HEK293 (cell line): ENCODE data around the gene ACTN4.

Source experiments
- GLI4 ChIP-seq: fragments of 450-650 bp; formaldehyde crosslinking; IDR thresholded peaks from 2 replicates; pipeline ENCODE4 v1.5.1; 2016; ENCODE audit warnings: missing biosample characterization, missing genetic modification characterization
- KLF16 ChIP-seq: fragments of 450-650 bp; formaldehyde crosslinking; IDR thresholded peaks from 2 replicates; pipeline ENCODE4 v1.5.1; 2017; ENCODE audit warnings: missing biosample characterization, missing genetic modification characterization
- MEIS1 ChIP-seq: sonication (generic); formaldehyde crosslinking; IDR thresholded peaks from 2 replicates; pipeline ENCODE4 v1.8.1; 2022; ENCODE audit warnings: missing genetic modification reagents, mild to moderate bottlenecking, borderline replicate concordance
- MZF1 ChIP-seq: fragments of 450-650 bp; formaldehyde crosslinking; IDR thresholded peaks from 2 replicates; pipeline ENCODE4 v1.5.1; 2017; ENCODE audit warnings: missing biosample characterization, missing genetic modification characterization, borderline replicate concordance
- PRDM1 ChIP-seq: fragments of 450-650 bp; formaldehyde crosslinking; IDR thresholded peaks from 2 replicates; pipeline ENCODE4; 2016; ENCODE audit warnings: missing biosample characterization, missing genetic modification characterization
- REST ChIP-seq: fragments of 450-650 bp; formaldehyde crosslinking; IDR thresholded peaks from 2 replicates; pipeline ENCODE4 v1.5.1; 2016; ENCODE audit warnings: missing biosample characterization, missing genetic modification characterization
- SCRT2 ChIP-seq: fragments of 450-650 bp; formaldehyde crosslinking; IDR thresholded peaks from 2 replicates; pipeline ENCODE4 v1.5.1; 2016; ENCODE audit warnings: missing biosample characterization, missing genetic modification characterization
- SETDB1 ChIP-seq: IDR thresholded peaks from one replicate; pipeline ENCODE4 v1.6.1; 2017; ENCODE audit warnings: mild to moderate bottlenecking, low read length, moderate library complexity, mixed read lengths; ENCODE audit not compliant: insufficient read length
- ZBTB26 ChIP-seq: fragments of 450-650 bp; formaldehyde crosslinking; optimal IDR thresholded peaks from 2 replicates; pipeline ENCODE3; 2016; ENCODE audit warnings: missing biosample characterization, mild to moderate bottlenecking, missing genetic modification characterization
- ZIC2 ChIP-seq: fragments of 450-650 bp; formaldehyde crosslinking; IDR thresholded peaks from 2 replicates; pipeline ENCODE4 v1.5.1; 2016; ENCODE audit warnings: missing biosample characterization, missing genetic modification characterization
- ZNF175 ChIP-seq: fragments of 450-650 bp; formaldehyde crosslinking; IDR thresholded peaks from 2 replicates; pipeline ENCODE4 v1.5.1; 2016; ENCODE audit warnings: missing biosample characterization, missing genetic modification characterization
- ZNF18 ChIP-seq: fragments of 450-650 bp; formaldehyde crosslinking; IDR thresholded peaks from 2 replicates; pipeline ENCODE4 v1.5.1; 2016; ENCODE audit warnings: missing biosample characterization, missing genetic modification characterization
- ZNF184 ChIP-seq: fragments of 450-650 bp; IDR thresholded peaks from 2 replicates; pipeline ENCODE4 v1.5.1; 2018; ENCODE audit warnings: missing biosample characterization, mild to moderate bottlenecking, missing genetic modification characterization
- ZNF248 ChIP-seq: fragments of 450-650 bp; formaldehyde crosslinking; IDR thresholded peaks from 2 replicates; pipeline ENCODE4 v1.5.1; 2017; ENCODE audit warnings: missing biosample characterization, missing genetic modification characterization
- ZNF341 ChIP-seq: fragments of 450-650 bp; formaldehyde crosslinking; IDR thresholded peaks from 2 replicates; pipeline ENCODE4; 2016; ENCODE audit warnings: low read depth, missing biosample characterization, missing genetic modification characterization
- ZNF398 ChIP-seq: fragments of 450-650 bp; formaldehyde crosslinking; IDR thresholded peaks from 2 replicates; pipeline ENCODE4 v1.5.1; 2017; ENCODE audit warnings: missing biosample characterization, missing genetic modification characterization
- ZNF423 ChIP-seq: fragments of 450-650 bp; formaldehyde crosslinking; IDR thresholded peaks from 2 replicates; pipeline ENCODE4 v1.5.1; 2016; ENCODE audit warnings: missing biosample characterization, missing genetic modification characterization
- ZNF518A ChIP-seq: fragments of 450-650 bp; formaldehyde crosslinking; conservative IDR thresholded peaks from 2 replicates; pipeline ENCODE4 v1.5.1; 2016; ENCODE audit warnings: low read depth, missing biosample characterization, missing genetic modification characterization
- ZNF549 ChIP-seq: fragments of 450-650 bp; IDR thresholded peaks from 2 replicates; pipeline ENCODE4 v1.5.1; 2018; ENCODE audit warnings: missing biosample characterization, missing genetic modification characterization, mild to moderate bottlenecking, inconsistent platforms, moderate library complexity
- ZNF560 ChIP-seq: fragments of 450-650 bp; formaldehyde crosslinking; IDR thresholded peaks from 2 replicates; pipeline ENCODE4 v1.5.1; 2017; ENCODE audit warnings: missing biosample characterization, missing genetic modification characterization, borderline replicate concordance
- ZNF585B ChIP-seq: fragments of 450-650 bp; formaldehyde crosslinking; IDR thresholded peaks from 2 replicates; pipeline ENCODE4 v1.5.1; 2016; ENCODE audit warnings: missing biosample characterization, missing genetic modification characterization
- ZNF600 ChIP-seq: fragments of 450-650 bp; formaldehyde crosslinking; IDR thresholded peaks from 2 replicates; pipeline ENCODE4 v1.5.1; 2016; ENCODE audit warnings: missing biosample characterization, missing genetic modification characterization
- ZNF610 ChIP-seq: fragments of 450-650 bp; formaldehyde crosslinking; IDR thresholded peaks from 2 replicates; pipeline ENCODE4 v1.5.1; 2016; ENCODE audit warnings: missing biosample characterization, missing genetic modification characterization, borderline replicate concordance
- ZNF623 ChIP-seq: fragments of 450-650 bp; formaldehyde crosslinking; IDR thresholded peaks from 2 replicates; pipeline ENCODE4 v1.5.1; 2016; ENCODE audit warnings: missing biosample characterization, missing genetic modification characterization
- ZNF707 ChIP-seq: fragments of 450-650 bp; formaldehyde crosslinking; IDR thresholded peaks from 2 replicates; pipeline ENCODE4 v1.5.1; 2016; ENCODE audit warnings: missing biosample characterization, missing genetic modification characterization
- ZNF785 ChIP-seq: fragments of 450-650 bp; formaldehyde crosslinking; IDR thresholded peaks from 2 replicates; pipeline ENCODE4 v1.5.1; 2016; ENCODE audit warnings: missing biosample characterization, missing genetic modification characterization
- ZNF792 ChIP-seq: fragments of 450-650 bp; formaldehyde crosslinking; IDR thresholded peaks from 2 replicates; pipeline ENCODE4 v1.5.1; 2016; ENCODE audit warnings: missing biosample characterization, missing genetic modification characterization
- ZSCAN23 ChIP-seq: fragments of 450-650 bp; formaldehyde crosslinking; IDR thresholded peaks from 2 replicates; pipeline ENCODE4 v1.5.1; 2016; ENCODE audit warnings: missing biosample characterization, missing genetic modification characterization
- ZSCAN30 ChIP-seq: fragments of 450-650 bp; IDR thresholded peaks from 2 replicates; pipeline ENCODE4 v1.5.1; 2018; ENCODE audit warnings: missing biosample characterization, mild to moderate bottlenecking, missing genetic modification characterization, moderate library complexity

The ACTN4 gene

GRCh38 chr19:38654628-38655055 is 7.2 kb downstream of the ACTN4 start (continued):
- TF ChIP-seq GLI4 (tag by site-specific recombination) (no peak), ZNF600 (tag by site-specific recombination) (peak; percentile 75), ZBTB26 (tag by site-specific recombination) (no peak), ZNF423 (tag by site-specific recombination) (no peak), ZNF585B (tag by site-specific recombination) (no peak), ZNF792 (no peak), ZNF560 (no peak), ZNF398 (no peak), MZF1 (0 out of 2 replicates have a peak, but pooled peaks have one; percentile 58), ZNF18 (tag by site-specific recombination) (no peak), REST (tag by site-specific recombination) (no peak), ZNF341 (tag by site-specific recombination) (peak; percentile 85), ZNF184 (tag by site-specific recombination) (no peak), ZNF175 (tag by site-specific recombination) (no peak), SETDB1 (no peak), ZNF610 (no peak), ZNF623 (tag by site-specific recombination) (no peak), ZNF707 (tag by site-specific recombination) (no peak), ZSCAN30 (0 out of 2 replicates have a peak, but pooled peaks have one; percentile 35), MEIS1 (CRISPR knock-in tag) (no peak), ZNF549 (no peak), ZSCAN23 (tag by site-specific recombination) (no peak), KLF16 (tag by site-specific recombination) (no peak), ZNF248 (tag by site-specific recombination) (no peak), ZNF785 (no peak), ZIC2 (tag by site-specific recombination) (0 out of 2 replicates have a peak, but pooled peaks have one; percentile 13), SCRT2 (tag by site-specific recombination) (peak; percentile 98), PRDM1 (tag by site-specific recombination) (peak; percentile 42; the same call in 1 of the 2 replicates), ZNF518A (tag by site-specific recombination) (no peak)
